Stomach (tissue), 4 donors: ENCODE data around the gene PRLH.

Experiments used
- EP300 ChIP-seq: sonication (generic); formaldehyde crosslinking; IDR thresholded peaks from one replicate; pipeline ENCODE4 v1.6.1; 2017; ENCODE audit warnings: antibody characterized with exemption
- POLR2A ChIP-seq, 4 donors: fragments of 450-650 bp; IDR thresholded peaks; one replicate each; pipeline ENCODE4 v1.6.1; 2016; ENCODE audit warnings: antibody characterized with exemption in 4 of 4, control low read depth in 2 of 4, mild to moderate bottlenecking in 1 of 4, moderate library complexity in 1 of 4
- TF ChIP-seq, protein P1 (sequence below), 7 experiments: fragments of 450-650 bp in 4 of 7; fragments of 200-600 bp in 3 of 7; sonication (generic) in 3 of 7; IDR thresholded peaks; one replicate each; pipeline ENCODE4 v1.5.1; 2016 to 2019; ENCODE audit warnings: antibody characterized with exemption in 7 of 7, control low read depth in 2 of 7, mild to moderate bottlenecking in 1 of 7

DNA sequence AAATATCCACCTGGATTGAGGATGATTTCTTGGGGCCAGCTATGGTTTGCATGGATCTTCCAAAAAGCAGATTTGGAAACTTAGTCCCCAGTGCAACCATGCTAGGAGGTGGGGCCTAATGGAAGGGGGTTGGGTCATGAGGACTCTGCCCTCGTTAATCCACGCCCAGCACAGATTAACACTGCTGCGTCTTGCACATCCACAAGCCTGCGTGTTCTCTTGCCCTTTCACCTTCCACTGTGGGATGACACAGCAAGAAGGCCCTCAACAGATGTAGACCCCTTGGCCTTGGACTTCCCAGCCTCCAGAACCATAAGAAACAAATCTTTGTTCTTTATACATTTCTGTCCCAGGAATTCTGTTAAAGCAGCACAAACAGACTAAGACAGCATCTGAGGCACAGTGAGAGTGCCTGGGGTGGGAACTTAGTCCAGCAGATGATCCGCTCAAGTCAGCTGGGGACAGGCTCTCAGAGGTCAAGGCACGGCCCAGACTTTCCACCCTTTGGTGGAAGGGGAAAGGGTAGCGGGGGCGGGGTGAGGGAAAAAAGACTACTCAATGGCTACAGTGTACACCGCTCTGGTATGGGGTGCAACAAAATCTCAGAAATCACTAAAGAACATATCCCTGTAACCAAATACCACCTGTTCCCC lies 21.8 kb downstream of the PRLH start:
- TF ChIP-seq EP300 (no peak), POLR2A (IDR thresholded peaks at IDR 0.05) (no peak)
- TF ChIP-seq, protein P1, sequence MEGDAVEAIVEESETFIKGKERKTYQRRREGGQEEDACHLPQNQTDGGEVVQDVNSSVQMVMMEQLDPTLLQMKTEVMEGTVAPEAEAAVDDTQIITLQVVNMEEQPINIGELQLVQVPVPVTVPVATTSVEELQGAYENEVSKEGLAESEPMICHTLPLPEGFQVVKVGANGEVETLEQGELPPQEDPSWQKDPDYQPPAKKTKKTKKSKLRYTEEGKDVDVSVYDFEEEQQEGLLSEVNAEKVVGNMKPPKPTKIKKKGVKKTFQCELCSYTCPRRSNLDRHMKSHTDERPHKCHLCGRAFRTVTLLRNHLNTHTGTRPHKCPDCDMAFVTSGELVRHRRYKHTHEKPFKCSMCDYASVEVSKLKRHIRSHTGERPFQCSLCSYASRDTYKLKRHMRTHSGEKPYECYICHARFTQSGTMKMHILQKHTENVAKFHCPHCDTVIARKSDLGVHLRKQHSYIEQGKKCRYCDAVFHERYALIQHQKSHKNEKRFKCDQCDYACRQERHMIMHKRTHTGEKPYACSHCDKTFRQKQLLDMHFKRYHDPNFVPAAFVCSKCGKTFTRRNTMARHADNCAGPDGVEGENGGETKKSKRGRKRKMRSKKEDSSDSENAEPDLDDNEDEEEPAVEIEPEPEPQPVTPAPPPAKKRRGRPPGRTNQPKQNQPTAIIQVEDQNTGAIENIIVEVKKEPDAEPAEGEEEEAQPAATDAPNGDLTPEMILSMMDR (IDR thresholded peaks at IDR 0.05) = no peak
